GM19025 (cell line): ENCODE results near the gene KCNA5.

Experiments
- ATAC-seq: cut with Tn5 transposase; IDR thresholded peaks from one replicate; pipeline ENCODE4 v1.9.1; 2021; ENCODE audit warnings: mild to moderate bottlenecking, low read depth, moderate library complexity; ENCODE audit not compliant: unreplicated experiment

Gene KCNA5

DNA sequence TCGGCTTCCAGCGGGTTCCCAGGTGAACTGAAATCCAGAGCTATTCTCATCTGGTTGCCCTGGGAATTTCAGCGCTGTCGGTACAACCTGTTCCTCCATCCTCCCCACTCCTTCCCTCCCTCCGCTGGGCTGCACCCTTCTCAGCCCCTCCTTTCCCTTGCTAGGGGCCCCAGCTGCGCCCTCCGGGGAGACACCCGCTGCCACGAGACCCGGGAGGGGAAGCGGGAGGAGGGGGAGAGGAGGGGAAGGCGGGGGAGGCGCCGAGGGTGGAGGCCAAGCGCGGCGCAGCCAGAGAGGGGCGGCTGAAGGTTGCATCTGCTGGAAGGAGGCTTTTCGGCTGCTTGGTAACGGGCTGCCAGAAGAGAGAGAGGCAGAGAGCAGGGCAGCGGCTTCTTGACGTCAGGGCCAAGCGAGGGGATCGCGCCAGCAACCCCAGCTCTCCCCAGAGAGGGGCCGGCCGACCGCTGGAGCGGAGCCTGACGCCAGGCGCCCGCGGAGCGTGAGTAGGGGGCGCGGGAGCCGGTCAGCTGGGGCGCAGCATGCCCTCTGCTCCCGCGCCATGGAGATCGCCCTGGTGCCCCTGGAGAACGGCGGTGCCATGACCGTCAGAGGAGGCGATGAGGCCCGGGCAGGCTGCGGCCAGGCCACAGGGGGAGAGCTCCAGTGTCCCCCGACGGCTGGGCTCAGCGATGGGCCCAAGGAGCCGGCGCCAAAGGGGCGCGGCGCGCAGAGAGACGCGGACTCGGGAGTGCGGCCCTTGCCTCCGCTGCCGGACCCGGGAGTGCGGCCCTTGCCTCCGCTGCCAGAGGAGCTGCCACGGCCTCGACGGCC is at the start of gene KCNA5:
Gene KCNA5, plus strand, starts transcription at position 291 of the 831 bp plus-strand sequence. Its CDS starts 269 bp downstream, at position 560.
- no peak for ATAC-seq

DNA sequence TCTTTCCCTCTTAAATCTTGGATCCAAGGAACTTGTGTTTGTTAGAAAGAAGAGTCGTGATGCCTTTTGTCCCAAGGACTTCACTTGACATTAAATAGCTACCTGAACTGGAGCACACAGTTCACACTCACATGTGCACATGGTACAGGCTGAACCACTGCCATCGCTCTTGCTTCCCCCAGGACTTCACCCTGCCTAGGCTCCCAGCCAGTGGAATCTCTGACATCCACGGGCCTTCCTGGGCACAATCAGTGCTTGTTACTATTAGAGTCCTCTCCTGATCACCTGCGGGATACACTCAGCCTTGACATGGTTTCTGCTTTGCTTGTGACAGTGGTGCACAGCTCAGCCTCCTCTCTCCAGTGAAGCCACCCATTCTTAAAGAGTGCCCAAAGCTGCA is 49.1 kb upstream of the KCNA5 start:
- ATAC-seq = no peak

DNA sequence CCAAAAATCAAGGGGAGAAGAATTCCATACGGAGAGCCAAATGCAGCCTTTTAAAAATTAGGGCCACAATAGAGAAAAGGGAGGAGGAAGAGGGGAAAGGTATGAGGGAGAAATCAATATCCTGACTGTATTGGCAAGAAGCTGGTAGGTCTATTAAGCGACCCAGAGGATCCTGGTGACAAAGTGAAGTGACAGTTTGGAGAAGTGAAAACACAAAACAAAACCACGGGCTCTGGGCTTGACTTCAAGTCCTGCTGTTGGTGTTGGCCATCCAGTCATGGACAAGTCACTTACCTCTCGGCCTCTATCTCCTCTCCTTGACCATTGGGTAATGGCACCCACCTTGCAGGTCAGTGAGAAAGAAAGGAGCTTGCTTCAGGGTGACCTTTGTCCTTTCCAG is 47.0 kb upstream of the KCNA5 start:
- ATAC-seq = no peak

DNA sequence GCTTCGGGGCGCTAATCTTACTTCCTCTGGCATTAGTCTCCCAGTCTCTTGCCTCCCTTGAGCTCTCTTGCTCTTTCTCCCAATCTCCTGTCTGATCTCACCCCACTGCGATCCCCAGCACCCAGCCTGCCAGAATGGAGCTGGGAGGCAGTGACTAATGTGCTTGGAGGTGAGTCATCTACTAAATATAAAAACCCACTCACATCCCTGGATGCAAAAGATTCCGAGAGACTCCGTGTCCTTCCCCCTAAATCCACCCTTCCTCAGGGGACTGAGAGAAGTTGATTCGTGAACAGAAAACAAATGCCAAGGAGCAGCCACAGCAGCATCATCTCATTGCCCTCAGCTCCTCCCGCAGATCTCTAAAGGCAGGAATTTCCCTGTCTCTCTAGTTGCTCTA is 45.7 kb upstream of the KCNA5 start:
- ATAC-seq = no peak

DNA sequence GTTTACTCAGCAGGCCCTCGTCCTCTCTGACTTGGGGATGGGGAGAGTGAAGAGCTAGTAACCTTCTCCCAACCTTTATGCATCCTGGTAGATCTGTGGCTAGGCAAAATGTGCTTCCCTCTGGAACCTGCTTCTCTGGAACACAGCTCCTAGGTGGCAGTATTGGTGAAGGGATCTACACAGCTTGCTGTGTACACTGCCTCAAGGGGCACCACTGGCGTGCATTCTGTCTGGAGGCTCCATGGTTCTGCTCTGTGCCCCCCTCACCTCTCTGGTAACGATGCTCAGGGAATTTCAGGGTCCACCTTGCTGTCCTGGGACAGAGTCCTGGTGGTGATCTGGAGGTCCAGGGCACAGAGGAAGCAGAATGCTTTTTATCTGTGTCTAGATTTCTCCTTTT is 43.5 kb upstream of the KCNA5 start:
- ATAC-seq = no peak

DNA sequence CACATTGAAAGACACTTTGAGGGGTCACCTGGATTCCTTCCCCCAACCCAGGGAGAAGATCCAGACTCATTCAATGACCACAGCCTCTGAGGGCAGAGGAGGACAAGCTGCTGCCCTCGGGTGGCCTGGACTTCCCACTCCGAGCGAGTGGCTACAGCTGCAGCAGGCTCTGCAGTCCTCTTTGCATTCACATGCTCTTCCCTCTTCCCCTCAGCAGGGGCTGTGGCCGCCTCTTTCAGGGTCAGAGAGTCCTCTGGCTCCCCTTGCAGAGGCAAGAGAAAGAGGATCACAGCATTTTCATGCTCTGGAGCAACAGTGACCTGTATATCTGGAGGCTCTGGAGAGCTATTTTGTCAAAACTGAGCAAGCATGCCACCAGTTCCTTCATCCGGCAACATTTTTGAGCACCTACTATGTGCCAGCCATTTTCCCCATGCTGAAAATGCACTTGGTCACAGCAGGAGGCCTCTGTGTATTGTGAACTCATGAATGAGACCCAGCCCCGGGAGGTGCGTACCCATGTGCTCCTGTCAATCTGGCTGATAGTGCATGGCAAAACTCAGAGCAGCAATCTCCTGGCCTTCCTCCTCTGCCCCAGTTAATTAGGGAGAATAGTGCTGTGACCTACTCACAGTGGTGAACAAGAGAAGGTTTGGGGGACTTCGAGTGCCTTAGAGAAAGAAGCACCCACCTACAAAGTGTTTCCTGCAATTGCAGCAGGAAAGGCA is 42.9 kb upstream of the KCNA5 start:
- ATAC-seq = no peak

GRCh38 chr12:5003025-5003666 is 40.5 kb upstream of the KCNA5 start:
- ATAC-seq = no peak

DNA sequence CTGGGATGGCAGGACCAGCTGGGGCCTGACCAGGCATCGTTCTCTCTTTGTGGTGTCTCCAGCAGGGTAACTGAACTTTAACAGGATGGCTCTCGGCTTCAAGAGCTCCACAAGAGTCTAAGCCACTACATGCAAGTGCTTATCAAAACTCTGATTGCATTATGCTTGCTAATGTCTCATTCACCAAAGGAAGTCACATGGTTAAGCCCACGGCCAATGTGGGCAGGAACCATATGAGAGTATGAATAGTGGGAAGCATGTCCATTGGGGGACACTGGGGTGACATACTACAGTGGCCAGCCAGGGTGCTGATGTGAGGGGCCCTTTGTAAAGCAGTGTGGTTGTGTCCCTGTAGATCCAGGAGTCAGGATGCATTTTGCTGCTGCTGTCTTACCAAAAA is 35.0 kb upstream of the KCNA5 start:
- ATAC-seq = no peak

DNA sequence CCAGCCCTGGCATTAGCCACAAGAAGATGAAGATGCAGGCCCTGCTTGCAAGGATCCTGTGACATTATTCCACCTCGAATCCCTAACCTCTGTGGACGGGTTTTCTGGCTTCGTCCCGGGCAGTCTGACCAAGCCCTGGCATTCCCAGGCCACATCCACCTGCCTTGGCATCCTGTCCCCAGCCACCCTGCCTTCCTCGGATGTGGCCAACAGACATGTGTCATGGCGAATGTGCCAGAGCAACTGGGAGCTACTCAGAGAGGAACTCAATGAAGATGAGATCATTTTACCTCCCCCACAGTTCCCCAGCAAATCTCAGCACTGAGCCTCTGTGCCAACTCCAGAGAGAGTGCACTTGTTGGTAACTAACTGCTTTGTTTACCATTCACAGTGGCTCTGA is 33.5 kb upstream of the KCNA5 start:
- no peak for ATAC-seq

DNA sequence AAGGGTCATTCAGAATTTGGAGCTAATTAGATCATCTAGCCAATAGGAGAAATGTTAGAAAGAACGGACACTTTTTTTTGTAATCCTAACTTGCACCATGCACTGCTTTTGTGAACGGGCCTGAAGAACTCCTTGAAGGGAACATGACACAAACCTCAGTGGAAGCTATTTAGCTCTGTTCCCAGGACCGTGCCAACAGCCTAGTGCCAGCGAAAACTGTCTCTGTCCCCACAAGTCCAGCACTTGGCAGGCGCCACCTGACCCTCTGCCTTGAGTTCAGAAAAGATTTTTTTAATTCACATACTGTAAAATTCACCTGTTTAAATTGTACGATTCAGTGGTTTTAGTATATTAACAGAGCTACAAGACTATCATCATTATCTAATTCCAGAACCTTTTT is 31.3 kb upstream of the KCNA5 start:
- ATAC-seq = no peak

DNA sequence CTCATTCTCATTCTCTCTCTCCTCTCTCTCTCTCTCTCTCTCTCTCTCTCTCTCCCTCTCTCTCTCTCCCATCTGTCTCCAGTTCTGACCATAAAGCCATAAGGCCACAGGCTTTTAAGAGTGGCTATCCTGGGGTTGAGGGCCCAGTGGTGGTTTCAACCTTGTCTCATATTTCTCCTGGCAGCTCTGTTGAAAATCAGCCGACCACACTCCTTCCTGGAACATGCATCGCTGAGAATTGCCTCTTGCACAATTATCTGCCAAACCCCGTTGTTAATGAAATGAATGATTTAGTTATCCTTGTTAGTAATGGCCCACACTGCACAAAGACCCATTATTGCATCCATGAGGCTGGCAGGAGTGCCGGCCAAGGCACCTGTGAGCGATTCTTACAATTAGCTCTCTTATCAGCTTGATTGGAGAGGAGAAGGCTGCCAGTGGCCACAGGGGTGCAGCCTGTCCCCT is 30.4 kb upstream of the KCNA5 start:
- ATAC-seq = no peak

DNA sequence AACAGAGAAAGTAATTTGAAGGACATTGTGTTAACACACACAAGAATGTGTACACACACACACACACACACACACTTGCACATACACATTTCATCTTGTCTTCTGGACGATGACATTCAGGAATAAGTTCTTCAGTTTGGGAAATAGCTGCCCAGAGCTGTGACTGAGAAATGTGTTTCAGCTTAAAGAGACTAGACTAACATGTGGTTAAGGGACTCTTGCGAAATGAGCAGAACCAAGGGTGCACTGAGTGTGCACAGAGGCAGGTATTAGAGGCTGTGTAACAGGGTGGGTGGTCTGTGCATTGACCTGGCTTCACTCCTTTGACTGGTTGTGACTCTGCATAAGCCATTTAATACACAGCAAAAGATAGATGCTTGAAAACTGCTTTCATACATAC is 29.4 kb upstream of the KCNA5 start:
- ATAC-seq = no peak

GRCh38 chr12:5015711-5016492 is 27.8 kb upstream of the KCNA5 start:
- no peak for ATAC-seq

- no peak for ATAC-seq
Observed at GRCh38 chr12:5016526-5016925, 27.2 kb upstream of the KCNA5 start.

GRCh38 chr12:5017638-5018348 is 25.9 kb upstream of the KCNA5 start:
- ATAC-seq = no peak

GRCh38 chr12:5018677-5019076 is 25.0 kb upstream of the KCNA5 start:
- no peak for ATAC-seq

DNA sequence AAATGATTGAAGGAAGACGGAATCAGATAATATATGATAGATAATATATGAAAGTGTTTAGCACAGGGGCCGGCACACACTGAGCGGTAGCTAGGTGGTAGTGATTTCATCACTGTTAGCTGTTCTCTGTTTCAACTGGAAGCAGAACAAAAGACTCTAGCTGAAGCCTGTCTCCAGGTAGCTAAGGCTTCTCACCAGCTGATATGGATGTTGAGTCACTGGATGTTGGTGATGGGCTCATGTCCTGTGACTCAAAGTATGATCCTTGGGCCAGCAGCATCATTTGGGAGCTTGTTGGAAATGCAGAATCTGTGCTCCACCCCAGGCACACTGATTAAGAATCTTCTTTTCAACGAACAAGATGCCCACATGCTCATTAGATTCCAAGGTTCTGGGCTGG is 21.7 kb upstream of the KCNA5 start:
- no peak for ATAC-seq

- no peak for ATAC-seq
Observed at GRCh38 chr12:5022465-5023061, 21.1 kb upstream of the KCNA5 start.

DNA sequence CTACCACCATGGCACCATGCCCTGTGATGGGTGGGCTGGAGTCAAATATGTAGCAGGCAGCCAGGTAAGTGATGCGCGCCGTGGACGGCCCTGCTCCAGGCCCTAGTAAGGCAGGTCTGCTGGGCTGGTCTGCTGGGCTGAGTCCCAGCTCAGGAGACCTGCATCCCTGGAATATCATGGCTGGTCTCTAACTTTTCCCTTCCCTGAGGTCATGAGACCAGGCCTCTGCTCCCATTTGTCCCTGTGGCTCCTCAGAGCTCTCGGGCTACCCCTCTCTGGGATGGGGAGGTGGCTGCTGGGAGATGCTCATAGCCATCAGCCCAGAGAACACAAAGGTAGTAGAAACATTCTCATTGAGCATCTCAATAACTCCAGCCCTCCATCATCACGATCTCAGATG is 19.8 kb upstream of the KCNA5 start:
- ATAC-seq = no peak
